Tibial artery (tissue), 4 donors: ENCODE measurements around the gene PRR14L.
"Not testable (repeated sequence)": the region's sequence is repeated elsewhere in the genome, so short reads cannot be mapped to it uniquely, and the experiment has no call there.

ENCODE experiments used
- DNase-seq, 2 donors: peaks; one replicate each; pipeline ENCODE4 v3.0.0-alpha.2; 2019
- H3K27ac ChIP-seq, 2 donors: fragments of 200-600 bp; sonication (generic) in 1 of 2; 1 replicate in 1 of 2; 2 replicates in 1 of 2; pipeline ENCODE4 v1.5.1; 2018 to 2019; ENCODE audit warnings: mild to moderate bottlenecking in 1 of 2
- H3K27me3 ChIP-seq, 2 donors: fragments of 200-600 bp; sonication (generic) in 1 of 2; one replicate each; pipeline versions ENCODE4 v1.5.1 to v1.6.0; 2016 to 2019
- H3K36me3 ChIP-seq, 3 donors: fragments of 200-600 bp; sonication (generic) in 2 of 3; one replicate each; pipeline ENCODE4 v1.5.1; 2016 to 2019; ENCODE audit warnings: mild to moderate bottlenecking in 2 of 3
- H3K4me1 ChIP-seq, 4 donors: fragments of 200-600 bp; sonication (generic) in 2 of 4; 1 replicate in 3 of 4; 2 replicates in 1 of 4; pipeline ENCODE4 v1.5.1; 2016 to 2019
- H3K4me3 ChIP-seq, 2 donors: fragments of 200-600 bp; sonication (generic) in 1 of 2; 1 replicate in 1 of 2; 2 replicates in 1 of 2; pipeline ENCODE4 v1.5.1; 2018 to 2019; ENCODE audit warnings: mild to moderate bottlenecking in 2 of 2
- H3K9me3 ChIP-seq, 3 donors: fragments of 200-600 bp; sonication (generic) in 1 of 3; one replicate each; pipeline ENCODE4 v1.5.1; 2016 to 2019
- intact Hi-C: fragments of 100-400 bp; cut with DNase I; formaldehyde crosslinking; loops from one replicate; pipeline ENCODE4 v1.15.0; 2023; ENCODE audit warnings: low total_unique reads
- TF ChIP-seq, protein P1 (sequence below), 2 experiments: fragments of 200-600 bp in 1 of 2; fragments of 450-650 bp in 1 of 2; IDR thresholded peaks; one replicate each; pipeline ENCODE4 v1.5.1; 2017 to 2019; ENCODE audit warnings: antibody characterized with exemption in 2 of 2, mild to moderate bottlenecking in 1 of 2, moderate library complexity in 1 of 2

PRR14L gene

DNA sequence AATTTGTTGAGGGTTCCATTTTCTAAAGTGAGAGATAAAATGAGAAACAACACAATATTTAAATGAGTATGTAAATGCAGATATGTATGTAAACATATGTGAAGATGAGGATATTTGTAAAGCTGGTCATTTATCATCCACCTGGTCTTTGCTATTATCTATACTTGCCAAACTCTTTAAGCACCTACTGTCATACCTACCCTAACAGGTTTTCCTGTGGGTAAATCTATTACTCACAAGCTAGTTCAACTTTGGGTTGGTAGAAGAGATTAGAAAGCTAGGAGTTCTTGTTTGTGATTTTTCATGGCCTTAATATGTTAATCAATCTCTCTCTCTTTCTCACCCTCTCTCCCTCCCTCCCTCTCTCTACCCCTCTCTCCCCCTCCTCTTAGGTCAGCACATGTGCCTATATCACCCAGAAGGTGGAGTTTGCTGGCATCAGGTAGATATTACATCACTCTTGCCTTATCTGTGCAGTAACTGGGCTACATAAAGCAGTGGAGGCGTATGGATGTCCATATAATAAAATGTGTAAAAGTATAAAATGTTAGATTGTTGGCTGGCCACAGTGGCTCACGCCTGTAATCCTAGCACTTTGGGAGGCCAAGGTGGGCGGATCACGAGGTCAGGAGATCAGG lies 18.6 kb upstream of the PRR14L start:
- H3K4me1 ChIP-seq, result no peaks in the 10 kb centered on the region
- DNase-seq, result no peak
- H3K36me3 ChIP-seq, result peaks cover 64 to 100% (median 84%) of the 10 kb centered on the region in 3 donors
- intact Hi-C loops, result no loop called here
- no peak overlapping the region for H3K4me3 ChIP-seq
- H3K27ac ChIP-seq, result no peak overlapping the region
- H3K27me3 ChIP-seq, result no peaks in the 10 kb centered on the region
- H3K9me3 ChIP-seq, result no peaks in the 10 kb centered on the region
- TF ChIP-seq, protein P1, sequence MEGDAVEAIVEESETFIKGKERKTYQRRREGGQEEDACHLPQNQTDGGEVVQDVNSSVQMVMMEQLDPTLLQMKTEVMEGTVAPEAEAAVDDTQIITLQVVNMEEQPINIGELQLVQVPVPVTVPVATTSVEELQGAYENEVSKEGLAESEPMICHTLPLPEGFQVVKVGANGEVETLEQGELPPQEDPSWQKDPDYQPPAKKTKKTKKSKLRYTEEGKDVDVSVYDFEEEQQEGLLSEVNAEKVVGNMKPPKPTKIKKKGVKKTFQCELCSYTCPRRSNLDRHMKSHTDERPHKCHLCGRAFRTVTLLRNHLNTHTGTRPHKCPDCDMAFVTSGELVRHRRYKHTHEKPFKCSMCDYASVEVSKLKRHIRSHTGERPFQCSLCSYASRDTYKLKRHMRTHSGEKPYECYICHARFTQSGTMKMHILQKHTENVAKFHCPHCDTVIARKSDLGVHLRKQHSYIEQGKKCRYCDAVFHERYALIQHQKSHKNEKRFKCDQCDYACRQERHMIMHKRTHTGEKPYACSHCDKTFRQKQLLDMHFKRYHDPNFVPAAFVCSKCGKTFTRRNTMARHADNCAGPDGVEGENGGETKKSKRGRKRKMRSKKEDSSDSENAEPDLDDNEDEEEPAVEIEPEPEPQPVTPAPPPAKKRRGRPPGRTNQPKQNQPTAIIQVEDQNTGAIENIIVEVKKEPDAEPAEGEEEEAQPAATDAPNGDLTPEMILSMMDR (IDR thresholded peaks at IDR 0.05), result no peak

DNA sequence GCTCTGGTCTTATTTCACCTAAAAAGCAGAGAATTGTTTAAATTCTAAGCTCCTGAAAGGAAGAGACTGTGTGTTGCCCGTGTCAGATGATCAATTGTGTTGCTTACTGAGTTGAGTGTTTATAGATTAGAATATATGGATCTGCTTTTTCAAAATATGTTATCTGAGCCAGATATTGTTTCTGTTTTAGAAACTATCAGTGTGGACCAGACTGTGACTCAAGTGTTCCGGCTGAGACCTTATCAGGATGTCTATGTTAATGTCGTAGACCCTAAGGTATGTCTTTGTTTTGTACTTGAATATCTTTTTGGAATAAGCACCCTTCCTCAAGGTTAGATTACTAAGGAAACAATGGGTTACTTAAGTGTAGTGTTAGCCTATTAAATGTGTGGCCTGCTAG lies 14.9 kb upstream of the PRR14L start:
- Histone ChIP-seq H3K4me1 (no peaks in the 10 kb centered on the region), H3K27ac (no peak overlapping the region), H3K9me3 (no peaks in the 10 kb centered on the region), H3K27me3 (no peaks in the 10 kb centered on the region), H3K36me3 (peaks cover 45 to 100% (median 83%) of the 10 kb centered on the region in 3 donors), H3K4me3 (no peak overlapping the region)
- intact Hi-C loops, result no loop called here
- DNase-seq, result no peak
- TF ChIP-seq, protein P1 (IDR thresholded peaks at IDR 0.05), result no peak

DNA sequence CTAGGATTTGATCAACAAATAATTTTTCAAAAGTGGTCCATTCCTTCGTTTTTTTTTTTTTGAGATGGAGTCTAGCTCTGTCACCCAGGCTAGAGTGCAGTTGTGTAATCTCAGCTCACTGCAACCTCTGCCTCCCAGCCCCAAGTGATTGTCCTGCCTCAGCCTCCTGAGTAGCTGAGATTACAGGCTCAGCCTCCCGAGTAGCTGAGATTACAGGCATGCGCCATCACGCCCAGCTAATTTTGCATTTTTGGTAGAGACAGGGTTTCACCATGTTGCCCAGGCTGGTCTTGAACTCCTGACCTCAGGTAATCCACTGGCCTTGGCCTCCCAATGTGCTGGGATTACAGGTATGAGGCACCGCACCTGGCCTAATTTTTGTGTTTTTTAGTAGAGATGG lies 8.9 kb upstream of the PRR14L start:
- H3K27me3 ChIP-seq, H3K9me3 ChIP-seq, H3K4me3 ChIP-seq, DNase-seq, intact Hi-C loops, H3K27ac ChIP-seq: not testable (repeated sequence)
- Histone ChIP-seq H3K36me3 (peaks cover 2 to 64% (median 42%) of the 10 kb centered on the region in 3 donors), H3K4me1 (peaks cover 0 to 16% (median 12%) of the 10 kb centered on the region in 4 donors)

DNA sequence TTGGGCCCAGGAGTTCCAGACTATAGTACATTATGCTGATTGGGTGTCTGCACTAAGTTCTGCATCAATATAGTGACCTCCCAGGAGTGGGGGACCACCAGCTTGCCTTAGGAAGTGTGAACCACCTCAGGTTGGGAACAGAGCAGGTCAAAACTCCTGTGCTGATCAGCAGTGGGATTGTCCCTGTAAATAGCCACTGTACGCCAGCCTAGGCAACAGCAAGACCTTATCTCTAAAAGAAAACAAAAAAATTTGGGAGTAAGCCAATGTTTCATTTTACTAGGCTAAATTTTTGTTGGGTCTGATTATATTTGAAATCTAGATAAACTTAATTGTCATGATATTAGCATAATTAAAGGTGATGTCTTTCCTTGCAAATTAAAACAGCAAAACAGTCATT lies 7.3 kb upstream of the PRR14L start:
- H3K27me3 ChIP-seq, result no peaks in the 10 kb centered on the region
- H3K36me3 ChIP-seq, result peaks cover 0 to 48% (median 28%) of the 10 kb centered on the region in 3 donors
- DNase-seq, result no peak
- TF ChIP-seq, protein P1 (IDR thresholded peaks at IDR 0.05), result no peak
- H3K9me3 ChIP-seq, result no peaks in the 10 kb centered on the region
- intact Hi-C loops, result no loop called here
- H3K27ac ChIP-seq, result no peak overlapping the region
- peaks cover 0 to 25% (median 23%) of the 10 kb centered on the region in 4 donors for H3K4me1 ChIP-seq
- H3K4me3 ChIP-seq, result no peak overlapping the region

DNA sequence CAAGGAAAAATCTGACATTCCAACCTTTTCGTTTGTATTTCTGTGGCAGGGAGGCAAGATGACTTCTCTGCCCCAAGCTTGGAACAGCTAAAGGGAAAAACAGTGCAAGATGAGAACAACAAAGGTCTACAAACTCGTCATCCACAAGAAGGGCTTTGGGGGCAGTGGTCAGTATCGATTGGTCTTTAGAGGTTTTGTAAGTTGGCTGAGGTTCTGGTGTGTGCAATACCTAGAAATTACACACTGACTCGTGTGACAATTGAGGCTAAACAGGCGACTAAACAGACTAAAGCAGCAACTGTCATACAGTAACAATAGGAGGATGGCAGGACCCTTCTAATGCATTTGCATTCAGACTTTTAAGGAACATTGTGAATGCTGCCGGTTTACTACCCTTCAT lies 4.9 kb upstream of the PRR14L start:
- H3K4me1 ChIP-seq, result peaks cover 0 to 34% (median 29%) of the 10 kb centered on the region in 4 donors
- intact Hi-C loops, result loop anchor here (5.0 kb wide), 1 partner anchor 93 kb away; the partner anchor contains the start of gene PISD
- TF ChIP-seq, protein P1 (IDR thresholded peaks at IDR 0.05), result no peak
- no peaks in the 10 kb centered on the region for H3K27me3 ChIP-seq
- peaks cover 0 to 24% (median 10%) of the 10 kb centered on the region in 3 donors for H3K36me3 ChIP-seq
- DNase-seq, result no peak
- no peaks in the 10 kb centered on the region for H3K9me3 ChIP-seq
- H3K4me3 ChIP-seq, result peak overlapping the region in 1 of 2 donors; percentile 83
- H3K27ac ChIP-seq, result peak overlapping the region; percentile 89 to 97

DNA sequence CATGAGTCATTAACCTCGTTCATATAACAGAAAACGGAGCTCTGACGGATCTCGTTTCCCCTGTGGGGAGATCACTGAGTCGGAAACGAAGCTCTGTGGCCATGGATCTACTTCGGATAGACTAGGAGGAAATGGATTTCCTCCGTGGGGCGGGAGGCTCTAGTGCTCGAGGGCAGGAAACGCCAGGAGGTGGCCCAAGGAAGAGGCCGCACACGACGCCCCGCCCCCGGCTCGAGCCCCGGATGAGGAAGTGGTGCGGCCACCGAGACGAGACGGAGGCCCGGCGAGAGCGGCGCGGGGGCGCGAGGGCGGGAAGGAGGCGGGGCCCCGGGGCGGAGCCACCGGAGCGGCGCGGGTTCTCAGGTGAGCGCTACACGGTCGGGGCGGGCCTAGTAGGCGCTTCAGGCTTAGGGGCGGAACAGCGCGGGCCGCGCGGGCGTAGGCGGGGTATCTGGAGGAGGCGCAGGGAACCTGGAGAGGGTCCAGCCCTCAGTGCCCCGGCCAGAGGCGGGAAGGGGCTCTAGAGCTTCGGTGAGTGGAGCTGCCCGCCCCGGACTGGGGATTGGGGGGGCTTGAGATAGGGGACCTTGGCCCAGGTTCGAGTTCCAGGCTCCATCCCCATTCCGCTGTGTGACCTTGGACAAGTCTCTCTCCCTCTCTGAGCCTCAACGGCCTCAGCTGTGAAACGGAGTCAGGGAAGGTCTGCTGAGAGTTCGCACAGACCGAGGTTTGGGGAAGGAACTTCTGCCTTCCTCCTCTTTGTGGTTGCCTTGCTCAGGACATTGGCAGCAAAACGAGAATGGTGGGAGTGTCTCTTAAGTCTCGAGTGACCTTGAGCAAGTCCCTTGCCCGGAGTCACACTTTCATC lies 3.9 kb upstream of the PRR14L start, which contains the start of gene DEPDC5:
TSS of gene DEPDC5 (plus strand) at position 386 of the 868 bp plus-strand sequence. CDS start 903 bp downstream, outside the sequence.
- Histone ChIP-seq H3K27ac (peak within 1 kb of the TSS; percentile 89 to 97), H3K27me3 (no peaks in the 10 kb centered on the region), H3K4me3 (peak within 1 kb of the TSS; percentile 83 to 89), H3K36me3 (peaks cover 0 to 19% (median 2%) of the 10 kb centered on the region in 3 donors), H3K4me1 (peaks cover 0 to 40% (median 34%) of the 10 kb centered on the region in 4 donors), H3K9me3 (no peaks in the 10 kb centered on the region)
- TF ChIP-seq, protein P1 (IDR thresholded peaks at IDR 0.05), result no peak
- peak; percentile 96 to 98 for DNase-seq
- intact Hi-C loops, result loop anchor here (5.0 kb wide), 1 partner anchor 92 kb away; the partner anchor contains the start of gene PISD
